OCI-M2 (cell line): ENCODE results near the gene SLC35C1.

Experiments used
- DNase-seq: peaks from one replicate; lab custom pipeline; 2025; ENCODE audit not compliant: unreplicated experiment; lab: John Stamatoyannopoulos, UW

The SLC35C1 gene

DNA sequence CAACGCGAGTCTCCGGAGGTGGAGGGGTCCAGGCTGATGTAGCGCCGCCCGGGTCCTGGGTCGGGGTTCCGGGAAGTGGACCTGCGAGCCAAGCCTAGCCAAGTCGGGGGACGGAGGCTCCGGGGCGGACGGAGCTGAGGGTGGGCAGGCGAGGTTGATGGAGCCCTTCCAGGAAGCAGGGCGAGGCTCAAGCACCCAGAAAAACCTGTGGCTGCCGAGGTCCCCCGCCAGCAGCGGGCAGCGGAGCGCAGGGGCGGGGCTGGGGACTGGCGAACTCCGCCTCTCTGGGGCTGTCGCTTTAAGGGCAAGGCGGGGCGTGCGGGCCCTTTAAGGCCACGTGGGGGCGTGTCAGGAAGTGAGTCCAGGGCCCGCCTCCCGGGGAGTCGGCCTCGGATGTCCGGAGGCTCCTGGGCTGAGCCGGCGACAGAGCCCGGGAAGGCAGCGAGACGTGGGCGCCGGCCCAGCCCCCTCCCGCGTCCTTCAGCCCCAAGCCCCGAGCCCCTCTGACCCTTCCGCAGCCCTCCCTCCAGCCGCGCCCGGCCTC is at the start of gene SLC35C1:
SLC35C1 (plus strand) TSS at position 389 of the 544 bp plus-strand sequence. CDS start 653 bp downstream, outside the sequence.
- peak; percentile 49 for DNase-seq

DNA sequence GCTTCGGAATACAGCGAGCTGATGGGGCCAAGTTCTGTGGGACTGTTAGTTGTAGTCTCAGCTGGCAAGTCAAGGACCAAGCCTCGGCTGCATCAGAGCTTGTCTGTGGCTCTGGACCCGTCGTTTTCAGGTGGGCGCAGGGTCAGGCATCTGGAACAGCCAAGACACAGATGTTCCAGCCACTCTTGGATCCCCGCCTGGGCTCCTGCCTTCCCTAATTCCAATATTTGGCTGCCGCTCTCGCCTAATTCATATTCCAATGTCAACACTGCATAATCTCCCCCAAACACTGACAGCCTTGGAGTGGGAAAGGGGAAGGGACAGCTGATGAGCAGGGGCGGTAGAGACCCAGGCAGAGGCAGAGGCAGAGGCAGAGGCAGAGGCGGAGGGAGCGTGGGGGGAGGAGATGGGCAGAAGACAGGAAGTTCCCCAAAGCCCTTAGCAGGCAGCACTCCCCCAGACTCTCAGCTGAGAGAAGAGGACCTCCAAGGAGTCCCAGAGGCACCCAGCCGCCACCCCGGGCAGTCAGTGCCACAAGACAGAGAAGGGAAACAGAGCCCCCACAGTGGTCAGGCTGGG is 49.6 kb upstream of the SLC35C1 start:
- DNase-seq, result no peak

DNA sequence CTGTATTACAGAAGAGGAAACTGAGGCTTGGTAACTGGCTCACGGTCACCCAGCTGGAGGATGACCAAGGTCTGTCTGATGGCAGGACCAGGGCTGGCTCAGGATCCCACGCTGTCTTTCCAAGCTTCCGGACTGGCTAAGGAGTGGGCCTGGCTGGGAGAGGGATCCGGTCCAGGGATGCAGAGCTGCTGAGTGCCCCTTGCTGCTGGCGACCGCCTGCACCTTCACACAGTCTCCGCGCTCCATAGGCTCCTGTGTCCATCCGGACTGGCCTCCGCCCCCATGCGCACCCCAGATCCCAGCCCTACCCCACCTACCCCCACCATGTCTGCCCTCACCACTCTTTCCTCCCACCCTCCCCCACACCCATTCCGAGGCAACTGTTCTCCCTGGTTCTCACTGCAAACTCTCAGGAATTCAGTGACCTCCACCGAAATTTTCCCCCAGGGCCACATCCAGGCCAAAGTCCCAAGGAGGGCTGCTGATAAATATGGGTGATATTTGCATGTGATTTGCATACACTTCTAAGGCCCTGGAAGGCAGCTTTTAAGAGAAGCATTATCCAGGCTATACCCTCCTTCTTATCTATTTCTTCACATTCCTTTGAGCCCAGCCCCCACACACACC is 48.5 kb upstream of the SLC35C1 start:
- DNase-seq, result no peak

DNA sequence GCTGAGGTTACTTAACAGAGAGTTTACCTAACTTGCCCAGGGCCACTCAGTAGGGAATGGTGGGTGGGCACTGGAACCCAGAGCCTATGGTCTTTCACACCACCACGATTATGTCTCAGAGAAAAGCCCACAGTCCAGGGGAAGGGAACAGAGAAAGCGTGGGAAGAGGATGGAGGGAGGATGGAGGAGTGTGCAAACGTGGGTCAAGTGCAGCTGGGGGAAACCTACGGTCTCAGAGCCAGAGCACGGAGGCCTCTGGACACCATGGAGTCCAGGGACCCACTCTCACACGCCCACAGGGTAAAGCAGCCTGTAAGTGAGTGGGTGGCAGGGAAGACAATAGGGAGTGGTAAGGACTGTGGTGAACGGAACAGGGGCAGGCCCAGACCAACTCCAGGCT is 47.3 kb upstream of the SLC35C1 start:
- DNase-seq, result no peak

DNA sequence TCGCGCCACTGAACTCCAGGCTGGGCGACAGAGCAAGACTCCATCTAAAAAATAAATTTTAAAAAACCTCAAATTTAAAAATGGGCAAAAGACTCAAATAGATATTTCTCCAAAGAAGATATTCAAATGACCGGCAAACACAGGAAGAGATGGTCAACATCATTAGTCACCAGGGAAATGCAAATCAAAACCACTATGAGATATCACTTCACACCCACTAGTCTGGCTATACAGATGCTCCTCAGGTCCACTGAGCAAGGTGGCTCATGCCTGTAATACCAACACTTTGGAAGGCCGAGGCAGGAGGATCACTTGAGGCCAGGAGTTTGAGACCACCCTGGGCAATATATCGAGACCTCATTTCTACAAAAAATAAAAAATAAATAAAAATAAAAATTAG is 43.3 kb upstream of the SLC35C1 start:
- no peak for DNase-seq

DNA sequence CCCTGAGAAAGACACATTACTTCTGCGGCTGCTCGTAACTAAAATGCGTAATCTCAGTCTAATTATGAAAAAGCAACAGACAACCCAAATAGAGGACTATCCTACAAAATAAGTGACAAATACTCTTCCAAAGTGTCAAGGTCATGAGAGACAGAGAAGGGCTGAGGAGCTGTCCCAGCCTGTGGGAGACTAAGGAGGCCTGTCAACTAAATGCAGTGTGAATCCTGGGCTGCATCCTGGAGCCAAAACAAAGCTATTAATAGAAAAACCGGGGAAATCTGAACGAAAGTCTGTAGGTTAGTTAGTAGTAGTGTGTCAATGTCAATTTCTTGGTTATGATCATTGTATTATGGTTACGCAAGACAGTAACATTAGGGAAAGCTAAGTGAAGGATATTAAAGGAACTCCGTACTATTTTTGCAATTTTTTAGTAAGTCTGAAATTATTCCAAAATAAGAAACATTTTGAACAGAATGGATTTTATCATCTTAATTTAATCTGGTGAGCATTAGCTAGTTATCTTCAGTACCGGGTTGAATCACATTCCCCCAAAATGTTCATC is 39.8 kb upstream of the SLC35C1 start:
- no peak for DNase-seq

DNA sequence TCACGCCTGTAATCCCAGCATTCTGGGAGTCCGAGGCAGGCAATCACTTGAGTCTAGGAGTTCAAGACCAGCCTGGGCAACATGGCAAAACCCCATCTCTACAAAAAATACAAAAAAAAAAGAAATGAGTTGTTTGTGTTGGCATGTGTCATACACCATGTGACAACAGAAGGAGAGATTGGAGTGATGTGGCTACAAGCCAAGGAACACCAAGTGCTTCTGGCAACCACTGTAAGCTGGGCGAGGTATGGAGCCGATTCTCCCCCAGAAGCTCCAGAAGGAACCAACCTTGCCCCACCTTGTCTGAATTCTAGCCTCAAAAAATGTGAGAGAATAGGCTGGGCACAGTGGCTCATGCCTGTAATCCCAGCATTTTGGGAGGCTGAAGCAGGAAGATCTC is 39.1 kb upstream of the SLC35C1 start:
- no peak for DNase-seq

DNA sequence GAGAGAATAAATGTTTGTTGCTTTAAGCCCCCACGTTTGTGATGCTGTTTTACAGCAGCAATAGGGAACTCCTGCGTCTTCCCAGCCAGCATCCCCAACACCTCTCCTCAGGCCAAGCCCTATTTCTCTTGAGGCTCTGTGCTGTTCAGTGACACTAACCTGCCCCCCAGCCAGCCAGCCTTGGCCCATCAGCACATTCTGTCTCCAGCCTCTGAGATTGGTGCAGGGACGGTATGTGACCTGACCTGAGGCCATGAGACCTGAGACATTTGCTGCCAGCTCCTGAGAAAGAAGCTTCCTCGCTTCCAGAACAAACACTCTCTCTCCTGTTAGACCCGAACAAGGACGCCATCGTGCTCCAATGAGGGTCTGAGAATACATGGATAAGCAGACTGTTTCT is 38.5 kb upstream of the SLC35C1 start:
- DNase-seq, result no peak

DNA sequence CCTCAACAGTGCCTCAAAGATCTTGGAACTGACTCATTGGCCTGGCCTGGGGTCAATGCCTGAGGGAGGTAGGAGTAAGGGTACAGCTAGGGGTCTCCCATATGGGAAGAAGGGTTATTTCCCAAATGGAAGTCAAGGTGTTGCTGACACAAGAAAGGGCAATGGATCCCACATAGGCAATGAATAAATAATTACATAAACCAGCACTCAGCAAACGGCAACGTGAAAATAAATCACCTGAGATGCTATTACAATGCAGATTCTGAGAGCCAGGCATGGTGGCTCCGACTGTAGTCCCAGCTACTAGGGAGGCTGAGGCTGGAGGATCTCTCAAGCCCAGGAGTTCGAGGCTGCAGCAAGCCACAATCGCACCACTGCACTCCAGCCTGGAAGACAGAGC is 36.5 kb upstream of the SLC35C1 start:
- DNase-seq, result no peak

DNA sequence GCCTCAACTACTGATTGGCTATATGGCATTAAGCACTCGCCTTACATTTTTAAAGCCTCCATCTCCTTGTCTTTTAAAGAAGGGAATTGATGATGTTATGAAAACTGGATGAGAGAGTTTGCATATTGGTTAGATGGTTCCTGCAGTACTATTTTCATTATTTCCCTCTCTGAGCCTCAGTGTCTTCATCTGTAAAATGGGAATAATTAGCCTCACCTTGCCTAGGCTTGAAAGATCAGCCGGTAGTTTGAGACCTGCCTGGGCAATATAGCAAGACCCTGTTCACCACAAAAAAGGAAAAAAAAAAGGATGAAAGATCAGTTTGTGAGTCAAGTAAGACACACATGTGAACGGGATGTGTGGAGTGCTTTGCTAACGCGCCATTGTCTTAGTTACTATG is 35.0 kb upstream of the SLC35C1 start:
- no peak for DNase-seq

DNA sequence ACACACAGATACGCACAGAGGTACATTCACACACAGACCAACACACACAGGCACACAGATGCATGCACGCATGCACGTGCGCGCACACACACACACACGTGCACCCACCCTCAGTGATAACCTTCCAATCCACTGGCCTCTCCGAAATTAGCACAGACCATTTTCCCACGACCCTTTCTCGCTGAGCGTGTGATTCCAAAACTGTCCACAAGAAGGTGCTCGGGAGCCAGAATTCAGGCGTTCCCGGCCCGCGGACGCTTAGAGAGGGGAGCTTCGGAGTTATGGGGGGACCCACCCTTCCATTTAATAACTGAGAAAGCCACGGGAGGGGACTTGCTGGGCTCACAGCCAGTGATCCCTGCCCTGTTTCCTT is 33.8 kb upstream of the SLC35C1 start:
- peak; percentile 8 for DNase-seq

DNA sequence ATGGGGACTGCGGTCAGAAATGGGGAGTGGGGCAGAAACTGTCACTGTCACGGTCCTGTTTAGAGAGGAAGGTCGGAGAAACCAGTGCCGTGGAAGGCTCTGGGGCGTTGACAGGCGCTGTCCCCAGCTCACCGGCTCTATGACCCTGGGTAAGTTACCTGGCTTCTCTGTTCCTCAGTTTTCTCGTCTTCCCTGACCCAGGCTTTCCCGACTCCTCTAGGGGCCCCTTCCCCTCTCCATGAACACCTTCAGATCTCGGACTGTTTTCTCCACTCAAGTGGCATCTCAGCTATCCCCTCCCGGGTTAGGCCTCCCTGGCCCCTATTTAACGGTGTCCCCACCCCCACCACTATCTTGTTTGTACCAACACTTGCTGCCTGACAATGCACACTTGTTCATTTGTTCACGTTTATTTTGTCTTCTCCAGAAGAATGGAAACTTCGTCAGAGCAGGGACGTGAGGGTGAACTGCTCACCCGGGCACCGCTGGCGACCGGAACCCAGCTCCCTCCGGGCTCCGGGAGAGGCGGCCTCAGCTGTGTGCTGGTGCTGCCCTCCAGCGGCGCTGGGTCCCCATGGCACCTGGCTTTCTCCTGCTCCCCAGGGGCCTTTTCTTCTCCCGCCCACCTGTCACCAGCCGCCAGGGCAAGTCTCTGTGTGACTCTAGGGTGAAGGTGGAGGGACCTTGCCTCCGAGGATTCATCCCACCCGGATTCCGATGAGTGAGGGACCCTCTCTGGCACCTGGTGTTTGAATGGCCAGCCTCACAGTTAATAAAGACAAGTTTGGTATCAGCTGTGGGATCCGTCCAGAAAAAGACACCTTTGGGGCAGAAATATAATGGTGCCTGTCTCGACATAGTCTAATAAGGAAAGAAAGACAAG is 33.1 kb upstream of the SLC35C1 start:
- DNase-seq, result peak; percentile 7

DNA sequence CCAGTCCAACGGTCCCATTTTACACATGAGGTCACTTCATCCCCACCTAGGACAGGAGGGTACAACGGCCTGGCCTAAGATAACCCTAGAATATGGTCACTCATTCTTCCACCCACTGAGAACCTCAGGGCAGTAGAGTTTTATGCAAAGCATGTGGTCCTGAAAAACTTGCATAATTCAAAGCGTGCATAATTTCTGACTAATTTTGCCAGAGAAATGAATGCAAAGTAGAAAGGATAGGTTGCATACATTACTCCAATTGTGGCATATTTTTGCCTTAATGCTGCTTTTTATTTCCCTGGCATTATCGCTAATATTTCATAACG is 32.5 kb upstream of the SLC35C1 start:
- no peak for DNase-seq

DNA sequence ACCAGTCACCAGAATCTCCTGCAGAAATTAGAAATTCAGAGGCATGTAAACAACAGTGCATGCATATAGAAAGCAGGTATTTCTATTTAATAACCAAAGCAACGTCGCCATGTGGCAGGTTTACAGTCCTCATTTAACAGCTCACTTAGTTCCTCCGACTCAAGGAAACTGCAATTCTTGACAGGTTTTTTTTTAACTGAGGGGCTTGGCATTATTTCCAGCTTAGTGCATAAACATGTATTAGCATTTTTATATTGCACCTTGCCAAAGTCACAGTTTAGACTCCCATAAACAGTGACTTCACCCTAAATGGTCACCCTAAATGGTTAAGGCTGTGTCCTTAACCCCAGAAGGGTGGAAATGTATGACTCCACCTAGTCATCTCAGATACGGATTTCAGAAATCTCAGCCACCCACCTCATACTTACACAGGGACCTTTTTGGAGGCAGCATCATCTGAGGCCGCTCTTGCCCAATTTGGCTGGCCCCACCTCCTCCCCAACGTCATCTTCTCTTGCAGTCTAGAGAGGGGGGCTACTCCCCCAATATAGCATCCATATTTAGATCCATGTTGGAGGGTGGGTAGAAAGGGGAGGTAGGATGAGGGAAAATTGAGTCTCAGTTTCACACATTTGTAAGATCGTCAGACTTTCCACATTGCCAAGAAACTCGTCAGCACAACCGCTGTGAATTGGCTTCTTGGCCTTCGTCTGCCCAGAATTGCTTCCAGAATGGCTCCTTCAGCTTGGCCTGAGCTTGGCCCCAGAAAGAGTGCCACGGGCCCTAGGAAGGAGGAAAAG is 31.8 kb upstream of the SLC35C1 start:
- DNase-seq, result no peak

DNA sequence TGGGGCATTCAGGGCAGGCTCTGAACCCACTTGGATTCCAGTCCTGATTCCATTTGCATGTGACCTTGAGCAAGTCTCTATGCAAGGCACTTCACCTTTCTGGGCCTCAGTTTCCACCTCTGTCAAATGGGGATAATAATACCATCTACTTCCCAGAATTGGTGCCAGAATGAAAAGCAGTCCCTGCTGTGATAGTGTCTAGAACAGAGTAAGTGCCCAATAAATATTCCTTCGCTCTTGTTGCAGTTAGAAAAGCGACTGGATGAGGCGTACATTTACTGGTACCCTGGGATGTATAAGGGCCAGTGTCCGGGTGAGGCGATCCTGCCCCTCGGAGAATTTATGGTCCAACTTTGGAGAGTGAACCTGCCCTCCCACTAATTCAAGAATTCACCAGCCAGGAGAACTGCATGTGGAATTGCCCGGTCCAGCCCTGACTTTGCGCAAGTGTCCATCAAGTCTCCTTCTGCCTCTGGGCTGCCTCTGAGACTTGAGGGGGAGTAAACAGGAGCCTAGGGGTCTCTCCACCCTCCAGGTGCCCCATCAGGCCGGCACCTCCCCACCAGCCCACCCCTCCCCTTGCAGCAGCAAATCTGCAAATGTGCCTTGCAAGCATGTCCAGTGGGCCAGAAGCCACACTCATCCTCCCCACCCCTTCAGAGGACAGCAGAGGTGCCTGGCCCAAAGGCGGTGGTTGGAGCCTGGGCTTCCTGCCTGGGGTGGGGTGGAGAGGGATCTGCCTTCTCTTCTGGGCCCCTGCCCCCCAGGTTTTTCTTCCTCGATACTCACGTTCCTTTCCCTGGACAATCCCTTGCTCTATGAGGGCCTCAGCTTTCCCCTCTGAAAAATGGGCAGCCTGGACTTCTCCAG is 30.9 kb upstream of the SLC35C1 start:
- DNase-seq, result no peak

DNA sequence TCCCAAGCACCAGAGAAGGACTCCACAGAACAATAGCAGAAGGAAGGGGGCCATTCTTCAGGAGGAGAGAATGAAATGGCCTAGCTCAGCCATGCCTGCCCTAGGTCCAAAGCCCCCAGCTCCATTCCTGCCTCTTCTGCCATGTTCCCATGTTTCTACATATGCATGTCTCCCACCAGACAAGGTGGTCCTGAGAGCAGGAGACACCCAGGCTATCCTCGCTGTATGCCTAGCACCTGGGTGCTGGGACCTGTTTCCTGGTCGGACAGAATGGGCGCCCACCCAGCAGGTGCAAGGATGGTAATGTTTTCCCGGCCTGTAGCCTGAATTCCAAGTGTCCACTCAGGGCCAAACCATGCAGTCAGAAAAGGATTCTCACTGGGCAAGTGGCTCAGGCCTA is 30.2 kb upstream of the SLC35C1 start:
- DNase-seq, result no peak

DNA sequence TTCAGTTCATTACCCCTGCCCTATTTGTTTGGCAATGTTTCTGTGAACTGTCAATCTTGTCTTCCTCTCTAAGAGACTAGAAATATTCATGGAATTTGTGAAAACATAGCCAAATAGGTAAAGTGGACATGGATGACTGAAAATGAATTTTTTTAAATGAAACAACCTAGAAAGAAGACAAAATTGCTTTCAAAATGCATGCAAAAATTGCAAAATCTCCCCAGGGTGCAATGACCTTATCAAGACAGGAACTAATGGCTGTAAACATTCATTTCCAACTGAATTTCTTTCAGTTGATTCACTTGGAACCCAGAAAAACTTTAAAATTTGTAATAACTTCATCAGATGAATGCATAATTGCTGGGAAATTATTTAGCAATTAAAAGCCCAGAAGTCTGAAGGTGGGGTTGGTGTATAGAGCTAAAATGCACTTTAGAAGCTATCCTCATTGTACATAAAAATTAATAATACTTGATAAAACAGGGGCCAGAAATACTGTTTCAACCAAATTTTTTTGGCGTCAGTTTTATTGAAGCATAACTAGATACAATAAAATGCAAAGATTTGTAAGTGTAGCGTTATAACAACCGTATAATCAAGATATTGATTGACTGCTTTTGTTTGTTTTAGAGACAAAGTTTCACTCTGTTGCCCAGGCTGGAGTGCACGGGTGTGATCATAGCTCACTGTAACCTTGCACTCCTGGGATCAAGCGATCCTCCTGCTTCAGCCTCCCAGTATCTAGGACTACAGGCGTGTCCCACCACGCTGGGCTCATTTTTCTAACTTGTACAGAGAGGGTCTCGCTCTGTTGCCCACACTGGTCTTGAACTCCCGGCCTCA is 27.6 kb upstream of the SLC35C1 start:
- DNase-seq, result no peak

DNA sequence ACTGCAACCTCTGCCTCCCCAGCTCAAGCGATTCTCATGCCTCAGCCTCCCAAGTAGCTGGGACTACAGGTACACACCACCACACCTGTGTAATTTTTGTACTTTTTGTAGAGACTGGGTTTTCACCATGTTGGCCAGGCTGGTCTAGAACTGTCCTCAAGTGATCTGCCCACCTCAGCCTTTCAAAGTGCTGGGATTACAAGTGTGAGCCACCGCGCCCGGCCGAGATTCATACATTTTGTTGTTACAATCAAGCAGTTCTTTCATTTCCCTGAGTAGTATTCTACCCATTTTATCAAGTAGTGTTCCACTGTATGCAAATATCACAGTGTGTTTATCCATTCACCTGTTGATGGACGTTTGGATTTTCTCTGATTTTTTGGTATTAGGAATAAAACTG is 26.6 kb upstream of the SLC35C1 start:
- no peak for DNase-seq

DNA sequence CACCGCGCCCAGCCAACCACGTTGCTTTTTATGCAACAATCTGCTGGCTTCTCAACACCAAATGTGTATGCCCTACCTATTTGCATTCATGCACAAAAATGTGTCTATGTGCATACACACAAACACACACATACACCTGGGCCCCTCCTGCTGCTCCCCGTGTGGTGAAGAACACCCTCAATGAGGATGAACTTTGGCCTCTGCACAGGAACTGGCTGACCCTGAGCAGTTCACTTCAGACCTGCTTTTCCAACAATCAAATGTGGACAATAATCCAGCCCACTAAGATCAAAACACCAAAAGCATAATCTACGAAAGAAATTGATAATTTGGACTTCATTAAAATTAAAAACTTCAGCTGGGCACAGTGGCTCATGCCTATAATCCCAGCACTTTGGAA is 25.3 kb upstream of the SLC35C1 start:
- DNase-seq, result no peak
